Nephron (organoid): ENCODE data around the gene RILP.

Experiments used
- H3K27ac Mint-ChIP-seq, 3 experiments: 2 replicates each; pipeline ENCODE4 v1.8.0; 2020; ENCODE audit warnings: mixed read lengths in 3 of 3, mild to moderate bottlenecking in 2 of 3, moderate library complexity in 1 of 3
- H3K27me3 Mint-ChIP-seq: 2 replicates; pipeline ENCODE4 v1.8.0; 2021; ENCODE audit warnings: low read depth, mild to moderate bottlenecking, moderate library complexity, mixed read lengths
- H3K36me3 Mint-ChIP-seq: 2 replicates; pipeline ENCODE4 v1.8.0; 2020; ENCODE audit warnings: low read depth, mixed read lengths
- H3K4me1 Mint-ChIP-seq: 2 replicates; pipeline ENCODE4 v1.8.0; 2020; ENCODE audit warnings: mixed read lengths
- H3K4me3 Mint-ChIP-seq, 3 experiments: 2 replicates each; pipeline ENCODE4 v1.8.0; 2020; ENCODE audit warnings: mild to moderate bottlenecking in 3 of 3, mixed read lengths in 3 of 3, moderate library complexity in 2 of 3
- H3K9me3 Mint-ChIP-seq: 2 replicates; pipeline ENCODE4 v1.8.0; 2020; ENCODE audit warnings: mixed read lengths
- CTCF ChIP-seq, 3 experiments: fragments of 200-600 bp; sonication (generic); IDR thresholded peaks; one replicate each; pipeline ENCODE4 v1.5.0; 2021; ENCODE audit warnings: antibody characterized with exemption in 3 of 3; ENCODE audit not compliant: unreplicated experiment in 3 of 3

Gene RILP

DNA sequence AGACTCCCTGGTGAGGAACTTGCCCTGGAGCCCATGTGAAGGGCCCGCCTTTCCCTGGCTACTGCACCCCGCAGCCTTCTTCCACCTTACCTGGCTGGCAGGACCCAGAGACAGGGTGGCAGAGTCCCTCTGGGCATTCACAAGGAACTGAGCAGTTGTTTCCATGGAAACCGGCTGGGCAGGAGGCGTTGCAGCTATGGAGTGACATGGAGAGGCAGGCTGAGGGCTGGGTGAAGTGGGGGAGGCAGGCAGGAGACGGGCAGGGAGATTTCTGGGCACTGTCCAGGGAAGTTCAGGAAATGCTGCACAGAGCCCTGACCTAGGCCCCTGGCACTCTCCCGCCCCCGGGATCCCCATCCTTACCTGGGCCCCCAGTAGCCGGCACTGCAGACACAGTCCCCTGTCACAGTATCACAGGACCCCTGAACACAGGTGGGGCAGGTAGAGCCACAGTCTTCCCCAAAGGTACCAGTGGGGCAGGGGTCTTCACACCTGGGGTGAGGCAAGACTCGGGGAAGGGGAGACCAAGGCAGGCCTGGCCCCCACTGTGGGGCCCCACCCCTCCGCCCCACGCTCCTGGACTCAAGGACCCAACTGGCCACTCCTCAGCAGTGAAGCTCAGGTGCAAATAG lies 10.0 kb downstream of the RILP start:
- Mint-ChIP-seq H3K27ac (no peak overlapping the region), H3K4me3 (no peak overlapping the region), H3K27me3 (peaks cover 22% of the 10 kb centered on the region), H3K4me1 (peaks cover 16% of the 10 kb centered on the region), H3K9me3 (no peaks in the 10 kb centered on the region), H3K36me3 (no peaks in the 10 kb centered on the region)
- TF ChIP-seq CTCF (IDR thresholded peaks at IDR 0.05; ENCODE audit: unreplicated experiment in 3 of 3), result no peak

DNA sequence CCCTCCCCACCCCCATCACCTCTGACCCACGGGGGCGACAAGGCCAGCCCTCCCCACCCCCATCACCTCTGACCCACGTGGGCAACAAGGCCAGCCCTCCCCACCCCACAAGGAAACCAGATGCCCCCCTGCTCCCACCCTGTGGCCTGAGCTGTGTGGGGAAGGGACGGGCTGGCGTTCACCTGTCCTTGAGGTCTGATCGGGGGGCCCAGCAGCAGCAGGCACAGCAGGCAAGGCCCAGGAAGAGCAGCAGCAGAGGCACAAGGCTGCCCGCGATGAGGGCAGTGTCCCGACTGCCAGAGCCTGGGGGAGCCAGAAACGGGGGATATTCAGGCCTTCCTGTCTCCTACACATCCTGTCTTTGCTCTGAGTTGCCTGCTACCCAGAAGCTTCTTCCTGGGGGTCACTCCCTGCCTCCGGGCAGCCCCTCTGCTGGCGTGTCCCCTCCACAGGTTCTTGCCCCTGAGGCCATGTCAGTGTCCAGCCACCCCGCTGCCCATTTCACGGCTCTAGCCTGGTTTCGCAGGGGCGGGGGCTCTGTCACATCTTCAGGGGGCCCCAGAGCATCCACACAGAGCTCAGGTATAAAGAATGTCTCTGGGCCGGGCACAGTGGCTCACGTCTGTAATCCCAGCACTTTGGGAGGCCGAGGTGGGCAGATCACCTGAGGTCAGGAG lies 10.9 kb downstream of the RILP start:
- Mint-ChIP-seq H3K9me3 (no peaks in the 10 kb centered on the region), H3K27ac (peak overlapping the region in 1 of 3 experiments; percentile 80), H3K36me3 (no peaks in the 10 kb centered on the region), H3K4me3 (no peak overlapping the region), H3K4me1 (peaks cover 8% of the 10 kb centered on the region), H3K27me3 (peaks cover 15% of the 10 kb centered on the region)
- TF ChIP-seq CTCF (IDR thresholded peaks at IDR 0.05; ENCODE audit: unreplicated experiment in 3 of 3), result no peak

- Mint-ChIP-seq H3K4me1 (peaks cover 8% of the 10 kb centered on the region), H3K36me3 (no peaks in the 10 kb centered on the region), H3K9me3 (no peaks in the 10 kb centered on the region), H3K27me3 (peaks cover 15% of the 10 kb centered on the region), H3K27ac (peak overlapping the region; percentile 78 to 81 (median 80)), H3K4me3 (no peak overlapping the region)
- no peak for TF ChIP-seq CTCF (IDR thresholded peaks at IDR 0.05; ENCODE audit: unreplicated experiment in 3 of 3)
Measured at GRCh38 chr17:1638171-1638590, 11.5 kb downstream of the RILP start.

GRCh38 chr17:1636732-1637285 lies 12.9 kb downstream of the RILP start:
- no peaks in the 10 kb centered on the region for H3K9me3 Mint-ChIP-seq
- H3K4me3 Mint-ChIP-seq, result no peak overlapping the region
- no peak for TF ChIP-seq CTCF (IDR thresholded peaks at IDR 0.05; ENCODE audit: unreplicated experiment in 3 of 3)

GRCh38 chr17:1635675-1636465 lies 13.8 kb downstream of the RILP start:
- no peak overlapping the region for H3K27ac Mint-ChIP-seq
- H3K4me3 Mint-ChIP-seq, result no peak overlapping the region

More at GRCh38 chr17:1636732-1637285, 12.9 kb downstream of the RILP start:
- H3K27me3 Mint-ChIP-seq, result peaks cover 11% of the 10 kb centered on the region
- H3K27ac Mint-ChIP-seq, result peak overlapping the region in 1 of 3 experiments; percentile 10
- H3K4me1 Mint-ChIP-seq, result peaks cover 8% of the 10 kb centered on the region
- H3K36me3 Mint-ChIP-seq, result no peaks in the 10 kb centered on the region

More at GRCh38 chr17:1635675-1636465, 13.8 kb downstream of the RILP start:
- Mint-ChIP-seq H3K4me1 (peaks cover 8% of the 10 kb centered on the region), H3K9me3 (no peaks in the 10 kb centered on the region), H3K36me3 (no peaks in the 10 kb centered on the region), H3K27me3 (peaks cover 20% of the 10 kb centered on the region)
- TF ChIP-seq CTCF (IDR thresholded peaks at IDR 0.05; ENCODE audit: unreplicated experiment in 3 of 3), result no peak
